ENCODE measurements around the gene FAM227A. TPM values are rescaled to one million over a fixed set of nuclear protein-coding genes. Genes with fewer than 3 reads are reported as not detected.
A peak's percentile ranks its signal among the peaks of the same experiment; 100 is the strongest.

Gene FAM227A
- total and polyA plus RNA-seq, 2 of the 13 experiments (the other 11 are each of a cell fraction or from before 2014, with no cell fraction given), result 1.0 to 1.5 TPM

- TF ChIP-seq POLR2A (IDR thresholded peaks at IDR 0.05; ENCODE audit: insufficient read depth in 1 of 2, low read depth in 2 of 2, low read length in 2 of 2) (0 out of 4 replicates have a peak, but pooled peaks of 1 of the 2 experiments have one; percentile 23), PRMT3 (CRISPR knock-in tag; IDR thresholded peaks at IDR 0.05; ENCODE audit: borderline replicate concordance, low read depth) (no peak), TRIM24 (CRISPR knock-in tag; IDR thresholded peaks at IDR 0.05) (no peak), ZNF263 (CRISPR knock-in tag; IDR thresholded peaks at IDR 0.05) (peak; percentile 97), PAX8 (CRISPR knock-in tag; IDR thresholded peaks at IDR 0.05; ENCODE audit: borderline replicate concordance) (no peak), MBD4 (IDR thresholded peaks at IDR 0.05; ENCODE audit: borderline replicate concordance, low read length) (no peak), ZNF562 (CRISPR knock-in tag; IDR thresholded peaks at IDR 0.05; ENCODE audit: borderline replicate concordance) (no peak), MAZ (IDR thresholded peaks at IDR 0.05; ENCODE audit: borderline replicate concordance, low read depth, low read length) (no peak), MAZ (CRISPR knock-in tag; IDR thresholded peaks at IDR 0.05; ENCODE audit: low read depth) (0 out of 2 replicates have a peak, but pooled peaks have one; percentile 53), ZNF629 (CRISPR knock-in tag; conservative IDR thresholded peaks at IDR 0.05) (no peak), FOXA3 (CRISPR knock-in tag; IDR thresholded peaks at IDR 0.05) (no peak), TCF12 (IDR thresholded peaks at IDR 0.05) (no peak), TCF12 (CRISPR knock-in tag; IDR thresholded peaks at IDR 0.05) (no peak), NCOA5 (CRISPR knock-in tag; IDR thresholded peaks at IDR 0.05) (no peak), ETV5 (CRISPR knock-in tag; IDR thresholded peaks at IDR 0.05; ENCODE audit: borderline replicate concordance) (peak; percentile 46; the same call in 1 of the 2 replicates), ZBTB2 (CRISPR knock-in tag; IDR thresholded peaks at IDR 0.05; ENCODE audit: low read depth) (0 out of 2 replicates have a peak, but pooled peaks have one; percentile 32), KDM5A (IDR thresholded peaks at IDR 0.05; ENCODE audit: borderline replicate concordance, low read length) (no peak)
- TF ChIP-seq, protein P1, sequence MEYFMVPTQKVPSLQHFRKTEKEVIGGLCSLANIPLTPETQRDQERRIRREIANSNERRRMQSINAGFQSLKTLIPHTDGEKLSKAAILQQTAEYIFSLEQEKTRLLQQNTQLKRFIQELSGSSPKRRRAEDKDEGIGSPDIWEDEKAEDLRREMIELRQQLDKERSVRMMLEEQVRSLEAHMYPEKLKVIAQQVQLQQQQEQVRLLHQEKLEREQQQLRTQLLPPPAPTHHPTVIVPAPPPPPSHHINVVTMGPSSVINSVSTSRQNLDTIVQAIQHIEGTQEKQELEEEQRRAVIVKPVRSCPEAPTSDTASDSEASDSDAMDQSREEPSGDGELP (IDR thresholded peaks at IDR 0.05; ENCODE audit: borderline replicate concordance, low read depth), result 0 out of 2 replicates have a peak, but pooled peaks have one; percentile 39
- TF ChIP-seq, protein P2, sequence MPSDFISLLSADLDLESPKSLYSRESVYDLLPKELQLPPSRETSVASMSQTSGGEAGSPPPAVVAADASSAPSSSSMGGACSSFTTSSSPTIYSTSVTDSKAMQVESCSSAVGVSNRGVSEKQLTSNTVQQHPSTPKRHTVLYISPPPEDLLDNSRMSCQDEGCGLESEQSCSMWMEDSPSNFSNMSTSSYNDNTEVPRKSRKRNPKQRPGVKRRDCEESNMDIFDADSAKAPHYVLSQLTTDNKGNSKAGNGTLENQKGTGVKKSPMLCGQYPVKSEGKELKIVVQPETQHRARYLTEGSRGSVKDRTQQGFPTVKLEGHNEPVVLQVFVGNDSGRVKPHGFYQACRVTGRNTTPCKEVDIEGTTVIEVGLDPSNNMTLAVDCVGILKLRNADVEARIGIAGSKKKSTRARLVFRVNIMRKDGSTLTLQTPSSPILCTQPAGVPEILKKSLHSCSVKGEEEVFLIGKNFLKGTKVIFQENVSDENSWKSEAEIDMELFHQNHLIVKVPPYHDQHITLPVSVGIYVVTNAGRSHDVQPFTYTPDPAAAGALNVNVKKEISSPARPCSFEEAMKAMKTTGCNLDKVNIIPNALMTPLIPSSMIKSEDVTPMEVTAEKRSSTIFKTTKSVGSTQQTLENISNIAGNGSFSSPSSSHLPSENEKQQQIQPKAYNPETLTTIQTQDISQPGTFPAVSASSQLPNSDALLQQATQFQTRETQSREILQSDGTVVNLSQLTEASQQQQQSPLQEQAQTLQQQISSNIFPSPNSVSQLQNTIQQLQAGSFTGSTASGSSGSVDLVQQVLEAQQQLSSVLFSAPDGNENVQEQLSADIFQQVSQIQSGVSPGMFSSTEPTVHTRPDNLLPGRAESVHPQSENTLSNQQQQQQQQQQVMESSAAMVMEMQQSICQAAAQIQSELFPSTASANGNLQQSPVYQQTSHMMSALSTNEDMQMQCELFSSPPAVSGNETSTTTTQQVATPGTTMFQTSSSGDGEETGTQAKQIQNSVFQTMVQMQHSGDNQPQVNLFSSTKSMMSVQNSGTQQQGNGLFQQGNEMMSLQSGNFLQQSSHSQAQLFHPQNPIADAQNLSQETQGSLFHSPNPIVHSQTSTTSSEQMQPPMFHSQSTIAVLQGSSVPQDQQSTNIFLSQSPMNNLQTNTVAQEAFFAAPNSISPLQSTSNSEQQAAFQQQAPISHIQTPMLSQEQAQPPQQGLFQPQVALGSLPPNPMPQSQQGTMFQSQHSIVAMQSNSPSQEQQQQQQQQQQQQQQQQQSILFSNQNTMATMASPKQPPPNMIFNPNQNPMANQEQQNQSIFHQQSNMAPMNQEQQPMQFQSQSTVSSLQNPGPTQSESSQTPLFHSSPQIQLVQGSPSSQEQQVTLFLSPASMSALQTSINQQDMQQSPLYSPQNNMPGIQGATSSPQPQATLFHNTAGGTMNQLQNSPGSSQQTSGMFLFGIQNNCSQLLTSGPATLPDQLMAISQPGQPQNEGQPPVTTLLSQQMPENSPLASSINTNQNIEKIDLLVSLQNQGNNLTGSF (CRISPR knock-in tag; IDR thresholded peaks at IDR 0.05), result no peak
- TF ChIP-seq, protein P3, sequence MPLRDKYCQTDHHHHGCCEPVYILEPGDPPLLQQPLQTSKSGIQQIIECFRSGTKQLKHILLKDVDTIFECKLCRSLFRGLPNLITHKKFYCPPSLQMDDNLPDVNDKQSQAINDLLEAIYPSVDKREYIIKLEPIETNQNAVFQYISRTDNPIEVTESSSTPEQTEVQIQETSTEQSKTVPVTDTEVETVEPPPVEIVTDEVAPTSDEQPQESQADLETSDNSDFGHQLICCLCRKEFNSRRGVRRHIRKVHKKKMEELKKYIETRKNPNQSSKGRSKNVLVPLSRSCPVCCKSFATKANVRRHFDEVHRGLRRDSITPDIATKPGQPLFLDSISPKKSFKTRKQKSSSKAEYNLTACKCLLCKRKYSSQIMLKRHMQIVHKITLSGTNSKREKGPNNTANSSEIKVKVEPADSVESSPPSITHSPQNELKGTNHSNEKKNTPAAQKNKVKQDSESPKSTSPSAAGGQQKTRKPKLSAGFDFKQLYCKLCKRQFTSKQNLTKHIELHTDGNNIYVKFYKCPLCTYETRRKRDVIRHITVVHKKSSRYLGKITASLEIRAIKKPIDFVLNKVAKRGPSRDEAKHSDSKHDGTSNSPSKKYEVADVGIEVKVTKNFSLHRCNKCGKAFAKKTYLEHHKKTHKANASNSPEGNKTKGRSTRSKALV (CRISPR knock-in tag; IDR thresholded peaks at IDR 0.05), result 0 out of 2 replicates have a peak, but pooled peaks have one; percentile 47
These were observed 1.1 kb upstream of the FAM227A start (continued) for GRCh38 chr22:38657045-38657909.

Measured in HepG2 (cell line).